ENCODE data around the gene SCIN.
A peak's percentile ranks its signal among the peaks of the same experiment; 100 is the strongest.
"Not testable (repeated sequence)": the region's sequence is repeated elsewhere in the genome, so short reads cannot be mapped to it uniquely, and the experiment has no call there.

SCIN gene

DNA sequence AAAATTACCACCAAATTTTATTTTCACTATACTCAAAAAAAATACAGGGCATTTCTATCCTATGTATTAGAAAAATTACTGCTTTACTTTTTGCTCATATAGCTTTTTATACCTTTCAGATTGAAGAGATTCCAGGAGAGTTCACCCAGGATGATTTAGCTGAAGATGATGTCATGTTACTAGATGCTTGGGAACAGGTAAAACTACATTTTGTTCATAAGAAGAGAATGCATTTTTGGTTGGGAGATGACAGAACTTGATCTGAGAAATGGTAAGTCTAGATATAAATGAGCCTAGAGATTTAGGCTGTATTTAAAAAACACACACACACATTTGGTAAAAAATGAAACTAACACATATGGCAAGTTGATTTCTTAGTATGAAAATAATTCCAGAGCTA, 78.8 kb downstream of the SCIN start:
- no peak for DNase-seq

DNA sequence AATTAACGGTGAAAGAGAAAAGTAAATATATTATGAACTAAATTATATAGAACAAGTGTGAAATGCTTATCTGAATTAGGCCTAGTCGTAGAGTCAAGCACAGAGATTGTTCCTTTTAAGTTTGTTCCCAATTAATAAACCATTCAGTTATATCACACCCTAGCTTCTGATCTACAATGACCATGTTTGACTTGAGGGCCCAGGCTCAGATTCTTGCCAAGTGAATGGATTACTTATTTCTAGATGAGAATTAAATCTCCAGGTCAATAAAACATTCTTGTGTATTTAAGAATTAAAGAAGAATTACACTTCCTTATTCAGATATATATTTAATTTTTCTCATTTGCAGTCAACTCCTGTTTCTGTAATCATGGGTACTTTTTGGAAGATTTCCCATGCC, 79.6 kb downstream of the SCIN start:
- DNase-seq: no peak

DNA sequence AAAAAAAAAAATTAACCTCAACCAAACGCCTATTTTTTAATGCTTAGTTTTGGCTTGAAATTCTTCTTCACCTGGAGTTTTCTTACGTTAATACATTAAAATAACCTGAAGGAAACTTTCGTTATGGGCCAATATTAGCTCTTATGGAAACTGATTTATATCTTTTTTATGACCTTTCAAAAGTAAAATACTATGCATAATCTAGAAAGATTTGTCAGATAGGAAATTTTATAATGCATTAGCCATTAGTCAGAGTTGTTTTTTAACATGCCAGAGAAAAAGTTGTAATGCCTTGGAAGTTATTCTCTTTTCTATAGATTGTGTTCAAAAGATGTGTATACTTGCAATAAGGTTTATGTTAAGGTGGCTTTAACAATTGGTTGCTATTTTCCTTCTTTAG, 82.6 kb downstream of the SCIN start:
- no peak for DNase-seq

DNA sequence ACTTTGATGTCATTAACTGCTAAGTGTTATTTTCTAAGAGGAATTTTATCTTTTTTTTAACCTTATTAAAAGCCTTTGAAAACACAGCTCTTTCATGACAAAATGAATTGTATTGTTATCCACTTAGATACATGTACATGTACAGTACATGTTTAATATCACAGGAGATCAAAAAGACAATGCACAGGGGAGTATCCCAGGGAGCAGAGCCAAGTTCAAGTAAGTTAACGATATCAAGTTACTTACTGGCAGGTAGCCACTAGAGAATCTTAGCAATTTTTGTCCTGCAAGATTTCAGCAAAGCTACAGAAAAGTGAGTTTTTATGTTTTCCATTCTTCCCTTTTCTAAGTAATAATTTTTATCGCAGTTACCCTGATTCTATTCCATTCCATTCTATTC, 83.0 kb downstream of the SCIN start:
- no peak for DNase-seq

DNA sequence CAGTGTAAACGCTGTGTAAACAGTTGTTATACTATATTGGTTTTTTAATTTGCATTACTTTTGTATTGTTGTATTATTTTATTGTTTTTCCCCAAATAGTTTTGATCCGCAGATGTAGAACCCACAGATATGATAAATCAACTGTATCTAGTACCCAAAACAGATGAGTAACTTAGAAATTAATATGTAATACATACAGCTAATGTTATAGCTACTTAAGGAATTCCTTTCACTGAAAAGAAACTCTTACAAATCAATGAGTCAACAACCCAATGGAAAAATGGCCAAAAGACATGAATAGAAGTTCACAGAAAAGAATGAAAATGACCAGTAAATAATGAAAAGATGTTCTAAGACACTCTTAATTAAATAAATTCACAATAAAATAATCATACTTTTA, 84.6 kb downstream of the SCIN start:
- DNase-seq: no peak

DNA sequence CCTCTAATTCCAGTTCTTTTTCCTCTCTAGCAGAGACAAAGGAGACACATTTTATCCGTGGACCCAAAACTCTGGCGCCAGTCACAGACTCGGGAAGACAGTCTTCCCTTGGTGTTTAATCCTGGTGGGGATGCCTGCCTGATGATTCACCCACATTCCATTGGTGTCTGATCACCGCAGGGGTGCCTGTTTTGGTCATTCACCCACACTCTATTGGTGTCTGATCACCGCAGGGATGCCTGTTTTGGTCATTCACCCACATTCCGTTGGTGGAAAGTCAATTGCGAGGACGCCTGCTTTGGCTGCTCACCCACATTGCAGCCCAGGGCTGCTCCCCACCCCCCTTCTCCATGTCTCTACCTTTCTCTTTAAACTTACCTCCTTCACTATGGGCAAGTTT, 89.9 kb downstream of the SCIN start:
- not testable (repeated sequence) for DNase-seq

DNA sequence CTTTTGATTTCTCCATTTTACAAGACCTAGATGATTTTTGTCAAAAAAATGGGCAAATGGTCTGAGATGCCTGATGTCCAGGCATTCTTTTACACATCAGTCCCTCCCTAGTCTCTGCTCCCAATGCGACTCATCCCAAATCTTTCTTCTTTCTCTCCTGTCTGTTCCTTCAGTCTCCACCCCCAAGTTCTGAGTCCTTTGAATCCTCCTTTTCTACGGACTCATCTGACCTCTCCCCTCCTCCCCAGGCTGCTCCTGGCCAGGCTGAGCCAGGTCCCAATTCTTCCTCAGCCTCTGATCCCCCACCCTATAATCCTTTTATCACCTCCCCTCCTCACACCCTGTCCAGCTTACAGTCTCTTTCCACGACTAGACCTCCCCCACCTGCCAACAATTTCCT, 90.5 kb downstream of the SCIN start:
- not testable (repeated sequence) for DNase-seq

DNA sequence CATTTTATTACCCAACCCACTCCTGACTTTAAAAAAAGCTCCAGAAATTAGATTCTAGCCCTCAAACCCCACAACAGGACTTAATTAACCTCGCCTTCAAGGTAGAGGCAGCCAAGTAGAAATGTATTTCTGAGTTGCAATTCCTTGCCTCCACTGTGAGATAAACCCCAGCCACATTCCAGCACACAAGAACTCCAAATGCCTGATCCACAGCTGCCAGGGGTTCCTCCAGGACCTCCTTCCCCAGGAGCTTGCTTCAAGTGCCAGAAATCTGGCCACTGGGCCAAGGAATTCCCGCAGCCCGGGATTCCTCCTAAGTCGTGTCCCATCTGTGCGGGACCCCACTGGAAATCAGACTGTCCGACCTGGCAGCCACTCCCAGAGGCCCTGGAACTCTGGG, 91.1 kb downstream of the SCIN start:
- no peak for DNase-seq

DNA sequence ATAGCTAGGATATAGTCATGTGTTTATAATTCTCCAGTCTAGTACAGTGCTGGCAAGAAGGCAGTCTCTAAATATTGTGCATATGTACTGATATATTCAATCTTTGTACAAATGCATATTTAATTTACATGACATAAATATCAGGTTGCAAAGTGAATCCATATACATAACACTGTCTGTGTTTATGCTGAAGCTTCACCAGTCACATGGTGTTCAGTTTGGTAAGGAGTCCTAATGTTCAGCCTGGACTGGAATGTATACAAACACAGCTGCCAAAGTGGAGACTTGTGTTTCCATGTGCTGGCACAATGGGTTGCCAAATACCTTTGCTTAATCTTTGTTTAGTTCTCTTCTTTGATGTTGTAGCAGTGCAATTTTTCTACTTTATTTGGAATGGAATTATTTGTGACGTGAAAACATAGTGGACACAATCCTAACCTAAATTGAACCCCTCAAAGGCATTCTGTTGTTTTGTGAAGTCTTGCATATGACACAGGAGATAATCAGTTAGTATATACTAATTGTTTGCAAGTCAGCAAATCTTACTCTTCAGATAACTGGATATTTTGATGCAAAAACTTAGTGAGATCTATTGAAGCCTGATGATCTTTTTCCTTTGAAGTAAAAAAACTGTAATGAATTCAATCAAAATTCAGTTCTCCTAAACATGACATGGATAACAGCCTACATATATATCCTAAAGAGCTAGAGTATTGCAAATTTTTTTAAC, 99.6 kb downstream of the SCIN start:
- peak; percentile 61 for DNase-seq

DNA sequence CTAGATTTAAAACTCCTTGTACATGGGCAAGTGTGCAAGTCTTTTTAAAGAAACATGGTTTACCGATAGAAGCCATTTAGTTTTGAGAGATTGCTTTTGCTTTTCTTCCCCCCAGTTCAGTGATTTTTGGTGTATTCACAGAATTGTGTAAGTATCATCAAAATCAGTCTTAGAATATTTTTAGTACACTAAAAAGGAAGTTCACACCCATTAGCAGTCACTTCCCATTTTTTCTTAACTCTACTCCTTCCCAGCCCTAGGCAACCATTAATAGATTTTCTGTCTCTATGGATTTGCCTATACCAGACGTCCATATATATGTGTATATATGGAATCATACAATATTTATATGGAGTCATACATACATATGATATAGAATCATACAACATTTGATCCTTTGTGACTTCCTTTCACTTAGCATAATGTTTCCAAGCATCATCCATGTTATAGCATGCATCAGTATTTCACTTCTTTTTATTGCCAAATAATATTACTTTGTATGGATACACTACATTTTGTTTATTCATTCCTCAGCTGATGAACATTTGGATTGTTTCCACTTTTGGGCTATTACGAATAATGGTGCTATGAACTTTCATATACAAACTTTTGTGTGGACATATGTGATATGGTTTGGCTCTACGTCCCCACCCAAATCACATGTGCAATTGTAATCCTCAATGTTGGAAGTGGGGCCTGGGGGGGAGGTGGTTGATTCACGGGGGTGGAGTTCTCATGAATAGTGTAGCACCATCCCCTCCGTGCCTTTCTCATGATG, 100.4 kb downstream of the SCIN start:
- no peak for DNase-seq

DNA sequence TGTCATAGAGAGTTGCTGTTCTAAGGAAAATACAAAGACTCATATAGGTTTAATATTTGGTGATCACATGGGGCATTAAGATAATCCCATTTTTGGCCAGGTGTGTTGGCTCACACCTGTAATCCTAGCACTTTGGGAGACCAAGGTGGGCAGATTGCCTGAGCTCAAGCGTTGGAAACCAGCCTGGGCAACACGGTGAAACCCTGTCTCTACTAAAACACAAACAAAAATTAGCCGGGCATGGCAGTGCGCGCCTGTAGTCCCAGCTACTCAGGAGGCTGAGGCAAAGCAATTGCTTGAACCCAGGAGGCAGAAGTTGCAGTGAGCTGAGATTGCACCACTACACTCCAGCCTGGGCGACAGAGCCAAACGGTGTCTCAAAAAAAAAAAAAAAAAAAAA, 102.9 kb downstream of the SCIN start:
- DNase-seq: not testable (repeated sequence)

DNA sequence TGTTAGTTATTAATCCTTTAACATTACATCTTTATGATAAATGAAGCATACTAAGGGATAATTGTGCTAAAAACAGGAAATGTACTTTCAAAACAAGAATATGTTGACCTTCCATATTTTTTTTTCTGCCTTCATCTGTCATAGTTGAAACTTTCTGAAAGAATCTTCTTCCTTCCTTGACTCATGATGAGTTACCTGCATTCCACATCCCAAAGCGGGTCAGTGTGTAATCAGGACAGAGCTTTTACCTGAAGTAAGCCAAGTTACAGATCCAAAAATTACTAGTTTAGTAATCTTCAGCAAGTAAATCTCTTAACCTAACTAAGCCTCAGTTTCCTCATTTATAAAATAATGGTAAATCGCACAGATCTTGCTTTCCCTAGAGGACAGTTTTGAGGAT, 103.5 kb downstream of the SCIN start:
- no peak for DNase-seq

DNA sequence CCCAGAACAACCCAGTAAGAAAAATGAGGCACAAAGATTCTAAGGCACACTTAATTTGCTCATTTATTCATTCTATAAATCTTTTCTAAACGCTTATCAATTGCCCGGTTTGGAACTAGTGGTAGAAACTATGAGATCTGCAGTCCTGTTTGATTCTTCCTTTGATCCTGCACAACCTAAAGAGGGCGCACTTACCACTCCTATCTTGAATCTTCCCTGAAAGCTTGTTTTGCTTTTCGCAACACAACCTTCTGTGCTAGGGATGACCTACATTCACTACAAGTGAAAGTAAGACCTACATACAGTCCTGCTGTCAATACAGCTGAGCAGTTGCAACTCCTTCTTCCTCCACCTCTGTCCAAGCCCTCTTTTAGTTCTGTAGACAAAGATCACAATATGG, 104.3 kb downstream of the SCIN start:
- DNase-seq: peak; percentile 83

DNA sequence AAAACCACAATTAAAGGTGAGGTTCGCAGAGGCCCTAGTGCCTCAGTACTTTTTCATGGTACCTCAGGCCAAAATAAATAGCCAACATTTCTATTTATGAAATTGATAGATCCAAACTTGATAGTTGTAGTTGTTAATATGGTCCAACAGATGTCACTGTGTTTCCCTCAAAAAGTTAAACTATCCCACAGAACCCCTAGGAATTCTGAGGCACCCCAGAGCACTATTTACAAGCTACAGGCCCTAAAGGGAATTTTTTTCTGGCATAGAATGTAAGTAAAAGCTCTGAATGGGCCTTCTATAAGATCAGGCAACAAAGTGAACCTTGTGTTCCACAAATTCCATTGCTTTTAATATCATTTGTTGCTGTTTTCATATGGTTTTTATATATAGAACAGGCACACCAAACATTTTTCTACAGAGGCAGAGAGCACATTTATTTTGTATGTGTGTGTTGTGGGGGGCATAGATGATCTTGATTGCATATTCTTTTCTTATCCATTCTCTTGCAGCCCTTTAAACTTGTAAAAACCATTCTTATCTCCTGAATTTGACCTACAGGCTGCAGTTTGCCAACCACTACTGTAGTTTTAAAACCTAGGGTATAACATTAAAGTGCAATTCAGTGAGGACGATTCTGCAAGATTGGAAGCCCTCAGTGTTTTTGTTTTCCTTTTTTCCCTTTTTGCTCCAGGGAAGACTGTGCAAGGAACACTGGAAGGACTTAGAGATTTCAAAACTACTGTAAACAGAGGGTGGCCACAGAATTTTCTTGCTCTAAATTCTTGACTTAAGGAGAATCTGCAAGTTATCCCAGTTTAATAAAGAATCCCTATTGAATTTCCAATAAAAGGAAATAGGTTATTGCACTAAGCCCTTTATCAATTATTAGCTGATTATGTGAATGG, 113.4 kb downstream of the SCIN start:
- peak; percentile 42 for DNase-seq

DNA sequence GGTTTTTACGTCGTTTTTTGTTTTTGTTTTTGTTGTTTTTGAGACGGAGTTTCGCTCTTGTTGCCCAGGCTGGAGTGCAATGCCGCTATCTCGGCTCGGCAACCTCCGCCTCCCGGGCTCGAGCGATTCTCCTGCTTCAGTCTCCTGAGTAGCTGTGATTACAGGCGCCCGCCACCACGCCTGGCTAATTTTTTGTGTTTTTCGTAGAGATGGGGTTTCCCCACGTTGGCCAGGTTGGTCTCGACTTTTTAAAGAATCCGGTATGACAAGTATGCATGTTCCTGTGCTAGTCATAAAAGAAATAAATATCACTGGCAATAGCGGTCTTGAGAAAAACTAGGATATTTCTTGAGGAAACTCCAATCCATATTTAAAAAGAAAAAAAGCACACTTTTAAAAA, 114.2 kb downstream of the SCIN start:
- no peak for DNase-seq

DNA sequence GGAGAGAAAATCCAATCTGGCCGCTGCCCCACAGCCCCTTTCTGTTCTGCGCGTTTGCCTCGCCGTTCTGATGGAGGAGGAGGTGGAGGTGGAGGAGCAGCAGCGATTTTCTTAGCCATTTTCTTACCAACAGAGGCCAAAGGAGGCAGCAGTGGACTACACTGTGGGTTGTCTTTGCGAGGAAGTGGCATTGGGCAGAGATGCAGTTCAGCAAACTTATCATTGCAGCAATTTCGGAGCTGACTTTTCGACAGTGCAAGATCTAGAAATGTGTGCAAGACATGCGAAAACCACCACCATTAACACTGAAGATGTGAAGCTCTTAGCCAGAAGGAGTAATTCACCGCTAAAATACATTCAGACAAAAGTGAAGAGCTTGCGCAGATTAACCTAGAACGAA, 115.0 kb downstream of the SCIN start:
- DNase-seq: peak; percentile 89

DNA sequence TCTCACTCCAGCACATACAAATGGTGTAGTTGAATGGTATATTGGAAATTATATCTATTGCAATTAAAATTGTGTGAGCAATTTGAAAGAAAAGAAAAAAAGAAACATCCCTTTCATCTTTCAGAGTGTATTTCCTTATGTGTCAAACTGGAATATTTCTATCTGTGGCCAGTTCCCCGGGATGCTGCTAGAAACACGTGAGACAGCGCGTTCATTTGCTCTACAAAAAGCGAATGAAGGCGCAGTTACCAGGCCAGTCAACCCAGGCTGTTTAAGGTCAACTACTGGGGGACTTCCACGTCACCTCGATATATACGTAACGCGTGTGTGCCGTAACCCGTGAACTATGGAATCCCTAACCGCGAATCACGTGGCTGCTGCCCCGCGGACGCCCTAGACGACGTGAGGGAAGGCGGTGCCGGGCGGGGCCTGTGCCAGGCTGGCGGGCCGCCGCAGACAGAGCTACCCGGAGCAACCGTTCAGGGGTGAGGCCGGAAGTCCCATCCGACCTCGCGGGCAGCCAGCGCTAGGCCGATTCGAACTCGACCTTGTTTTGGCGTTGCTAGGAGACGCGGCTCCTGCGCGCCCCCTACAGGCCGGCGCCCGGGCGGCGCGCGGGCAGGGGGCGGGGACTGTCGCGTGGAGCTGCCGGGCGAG, 115.8 kb downstream of the SCIN start:
- peak; percentile 100 for DNase-seq

DNA sequence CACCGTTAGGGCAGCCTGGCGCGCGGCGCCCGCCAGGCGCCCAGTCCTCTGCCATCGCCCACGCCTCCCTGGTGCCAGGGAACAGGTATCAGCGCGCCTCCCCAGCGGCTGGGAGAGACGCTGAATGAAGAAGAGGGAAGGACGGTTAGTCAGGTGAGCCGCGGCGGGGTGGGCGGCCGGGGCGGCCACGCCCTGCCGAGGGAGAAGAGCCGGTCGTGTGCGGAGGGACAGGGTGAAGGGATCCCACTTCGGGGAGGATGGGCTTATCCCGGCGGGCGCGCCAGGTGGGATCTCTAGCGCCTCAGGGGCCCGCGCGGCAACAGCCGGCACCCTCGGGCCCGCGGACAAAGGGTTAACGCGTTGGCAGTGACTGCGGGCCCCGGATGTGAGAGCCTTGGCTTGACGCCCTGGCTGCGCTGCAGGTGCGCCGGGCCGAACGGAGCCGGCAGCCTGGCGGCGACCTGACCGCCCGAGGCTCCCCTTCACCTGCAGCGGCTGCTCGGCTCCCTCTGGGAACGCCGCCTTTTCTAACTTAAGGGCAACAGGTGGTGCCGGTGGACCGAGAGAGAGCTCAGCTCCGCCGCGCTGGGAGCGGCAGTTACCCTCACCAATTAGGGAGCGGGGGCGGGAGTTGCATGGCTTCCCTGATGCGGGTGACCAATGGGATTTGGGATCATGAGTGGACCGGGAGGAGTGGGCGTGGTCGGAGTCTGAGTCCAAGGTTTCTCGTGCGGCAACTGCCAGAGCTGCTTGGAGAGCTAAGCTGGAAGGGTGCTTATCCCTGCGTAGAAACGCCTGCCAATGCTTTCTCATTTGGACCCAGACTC, 116.6 kb downstream of the SCIN start, which contains the start of gene ARL4A:
ARL4A (plus strand) TSS at position 743 of the 827 bp plus-strand sequence. CDS start 622 bp downstream, outside the sequence.
- DNase-seq: peak; percentile 100

DNA sequence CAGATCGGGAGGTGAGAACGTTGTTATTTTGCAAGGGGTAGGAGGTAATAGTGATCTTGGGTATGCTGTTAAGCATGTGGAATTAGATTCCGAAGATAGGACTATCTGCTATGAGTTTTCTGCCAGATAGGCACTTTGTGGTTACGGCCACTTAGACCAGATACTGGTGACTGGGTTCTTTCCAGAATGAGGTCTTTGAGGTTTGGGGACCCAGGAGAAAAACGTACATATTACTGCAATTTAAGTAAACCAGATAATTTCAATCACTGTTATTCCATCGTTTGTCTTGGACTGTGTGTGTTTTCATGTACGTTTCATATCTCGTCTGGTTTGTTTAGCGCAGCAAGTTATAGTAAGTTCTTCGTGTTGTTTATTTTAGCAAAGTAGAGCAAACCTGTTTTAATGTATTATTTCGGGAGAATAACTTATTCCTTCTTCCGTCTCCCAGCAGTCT, 117.2 kb downstream of the SCIN start:
- DNase-seq: no peak

DNA sequence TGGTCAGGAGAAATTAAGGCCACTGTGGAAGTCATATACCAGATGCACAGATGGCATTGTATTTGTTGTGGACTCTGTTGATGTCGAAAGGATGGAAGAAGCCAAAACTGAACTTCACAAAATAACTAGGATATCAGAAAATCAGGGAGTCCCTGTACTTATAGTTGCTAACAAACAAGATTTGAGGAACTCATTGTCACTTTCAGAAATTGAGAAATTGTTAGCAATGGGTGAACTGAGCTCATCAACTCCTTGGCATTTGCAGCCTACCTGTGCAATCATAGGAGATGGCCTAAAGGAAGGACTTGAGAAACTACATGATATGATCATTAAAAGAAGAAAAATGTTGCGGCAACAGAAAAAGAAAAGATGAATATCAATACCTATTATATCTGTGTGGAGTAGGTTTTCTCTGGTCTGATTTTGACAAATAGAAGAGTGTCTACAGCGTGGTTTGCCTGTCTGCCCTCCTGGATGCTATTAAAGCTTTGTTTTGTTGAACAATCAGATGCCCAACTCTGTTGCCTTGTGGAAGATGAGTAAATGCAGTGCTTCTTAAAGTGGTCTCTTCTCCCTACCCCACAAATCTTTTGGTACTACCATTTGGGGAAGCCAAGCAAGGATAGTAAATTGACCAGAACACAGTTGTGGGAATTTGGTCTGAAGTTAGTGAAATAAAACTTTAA, 118.1 kb downstream of the SCIN start:
- not testable (repeated sequence) for DNase-seq

DNA sequence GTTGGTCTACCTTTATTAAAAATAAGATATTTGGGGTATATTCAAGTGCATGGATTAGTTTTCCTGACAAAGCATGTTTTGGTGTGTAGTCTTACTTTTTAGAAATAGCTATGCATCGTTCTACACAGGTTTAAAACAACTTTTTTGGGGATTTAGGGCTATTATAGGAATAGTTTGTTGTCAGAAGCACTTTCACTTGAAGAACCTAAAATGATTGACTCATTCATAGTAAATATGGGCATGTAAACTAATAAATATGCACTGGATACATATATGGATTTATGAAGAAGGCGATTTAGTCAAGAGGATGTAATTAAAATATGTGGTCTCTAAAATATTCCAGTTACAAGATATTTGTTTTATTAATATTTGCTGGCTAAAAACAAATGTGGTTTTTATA, 118.9 kb downstream of the SCIN start:
- no peak for DNase-seq
